ENCODE measurements around the gene TMEM183A. TPM values are rescaled to one million over a fixed set of nuclear protein-coding genes. Genes with fewer than 3 reads are reported as not detected.

TMEM183A gene
- total RNA-seq, 6 experiments from 2014 or later: 21.4 to 38.1 (median 31.0) TPM

- DNase-seq (peak in 1 of 3 donors; percentile 9), ATAC-seq (no peak)
- H3K9me3 ChIP-seq: no peaks in the 10 kb centered on the region
- no peaks in the 10 kb centered on the region for H3K36me3 ChIP-seq
- H3K27me3 ChIP-seq: no peaks in the 10 kb centered on the region
- no peaks in the 10 kb centered on the region for H3K4me1 ChIP-seq
- TF ChIP-seq POLR2A (IDR thresholded peaks at IDR 0.05) (no peak), CTCF (IDR thresholded peaks at IDR 0.05) (no peak)
- no peak overlapping the region for H3K27ac ChIP-seq
- no peak overlapping the region for H3K4me3 ChIP-seq
- 45% methylated on average over 2 of the region's 3 CpGs for WGBS (ENCODE audit: insufficient coverage, low coverage, low lambda C conversion rate, missing lambda C conversion rate)
- intact Hi-C loops (cut with DNase I): no loop called here
Measured at GRCh38 chr1:203041351-203041932, 34.3 kb downstream of the TMEM183A start.

DNA sequence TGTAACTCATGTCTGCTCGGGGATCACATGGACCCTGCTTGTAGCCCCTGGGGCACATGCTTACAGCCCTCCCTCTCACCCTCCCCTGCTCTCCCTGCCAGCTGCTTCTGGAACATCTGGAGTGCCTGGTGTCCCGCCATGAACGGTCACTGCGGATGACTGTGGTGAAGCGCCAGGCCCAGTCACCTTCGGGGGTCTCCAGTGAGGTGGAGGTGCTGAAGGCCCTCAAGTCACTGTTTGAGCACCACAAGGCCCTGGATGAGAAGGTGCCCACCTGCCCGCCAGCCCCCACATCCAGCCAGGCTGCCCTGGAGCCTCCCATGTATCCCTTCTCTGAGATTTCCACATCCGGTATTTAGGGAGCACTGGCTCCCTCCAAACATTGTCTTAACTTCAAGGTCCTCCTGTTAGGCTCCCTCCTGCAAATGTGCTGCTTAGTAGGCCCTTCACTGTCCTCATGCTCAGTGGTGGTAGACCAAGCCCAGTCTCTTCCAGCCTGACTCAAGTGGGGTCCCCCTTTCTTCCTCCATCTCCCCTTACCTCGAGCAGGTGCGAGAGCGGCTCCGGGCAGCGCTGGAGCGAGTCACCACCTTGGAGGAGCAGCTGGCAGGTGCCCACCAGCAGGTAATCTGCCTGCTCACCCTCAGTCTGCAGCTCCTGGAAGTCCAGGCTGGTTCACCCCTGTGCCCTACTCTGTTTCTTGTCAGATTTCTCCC, 36.8 kb downstream of the TMEM183A start:
- intact Hi-C loops (cut with DNase I): no loop called here
- Histone ChIP-seq H3K36me3 (no peaks in the 10 kb centered on the region), H3K4me3 (no peak overlapping the region), H3K4me1 (no peaks in the 10 kb centered on the region), H3K27me3 (no peaks in the 10 kb centered on the region), H3K9me3 (no peaks in the 10 kb centered on the region), H3K27ac (no peak overlapping the region)
- ATAC-seq (no peak), DNase-seq (no peak)
- WGBS (ENCODE audit: insufficient coverage, low coverage, low lambda C conversion rate, missing lambda C conversion rate): 86% methylated on average over 6 of the region's 14 CpGs
- TF ChIP-seq POLR2A (IDR thresholded peaks at IDR 0.05) (no peak), CTCF (IDR thresholded peaks at IDR 0.05) (no peak)

GRCh38 chr1:203044546-203045250, 37.5 kb downstream of the TMEM183A start:
- no peak for DNase-seq
- WGBS (ENCODE audit: insufficient coverage, low coverage, low lambda C conversion rate, missing lambda C conversion rate): 81% methylated on average over 5 of the region's 7 CpGs

DNA sequence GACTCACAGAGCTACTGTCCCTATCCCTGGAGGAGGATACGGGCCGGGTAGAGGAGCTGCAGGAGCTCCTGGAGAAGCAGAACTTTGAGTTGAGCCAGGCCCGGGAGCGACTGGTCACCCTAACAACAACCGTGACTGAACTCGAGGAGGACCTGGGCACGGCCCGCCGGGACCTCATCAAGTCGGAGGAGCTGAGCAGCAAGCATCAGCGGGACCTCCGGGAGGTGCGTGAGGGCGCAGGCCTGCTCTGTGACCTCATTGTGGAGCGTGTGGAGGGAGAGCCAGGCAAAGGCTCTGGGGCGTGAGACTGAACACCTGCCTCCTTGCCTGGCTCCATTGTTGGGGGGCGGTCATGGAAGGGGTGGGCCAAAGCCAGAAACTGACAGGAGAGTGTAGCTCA, 38.2 kb downstream of the TMEM183A start:
- H3K27me3 ChIP-seq: no peaks in the 10 kb centered on the region
- no peaks in the 10 kb centered on the region for H3K4me1 ChIP-seq
- no peaks in the 10 kb centered on the region for H3K9me3 ChIP-seq
- DNase-seq (no peak), ATAC-seq (no peak)
- no peak overlapping the region for H3K27ac ChIP-seq
- WGBS (ENCODE audit: insufficient coverage, low coverage, low lambda C conversion rate, missing lambda C conversion rate): 94% methylated on average over 3 of the region's 17 CpGs
- H3K4me3 ChIP-seq: no peak overlapping the region
- TF ChIP-seq CTCF (IDR thresholded peaks at IDR 0.05) (no peak), POLR2A (IDR thresholded peaks at IDR 0.05) (no peak)
- H3K36me3 ChIP-seq: no peaks in the 10 kb centered on the region
- intact Hi-C loops (cut with DNase I): no loop called here

More at GRCh38 chr1:203044546-203045250, 37.5 kb downstream of the TMEM183A start:
- intact Hi-C loops (cut with DNase I): no loop called here
- H3K4me3 ChIP-seq: no peak overlapping the region
- H3K27ac ChIP-seq: no peak overlapping the region
- no peaks in the 10 kb centered on the region for H3K27me3 ChIP-seq
- no peaks in the 10 kb centered on the region for H3K4me1 ChIP-seq
- no peak for TF ChIP-seq POLR2A (IDR thresholded peaks at IDR 0.05)
- TF ChIP-seq CTCF (IDR thresholded peaks at IDR 0.05): no peak
- H3K9me3 ChIP-seq: no peaks in the 10 kb centered on the region
- H3K36me3 ChIP-seq: no peaks in the 10 kb centered on the region
- no peak for ATAC-seq
